ENCODE measurements around the gene GPRC5D. TPM values are rescaled to one million over a fixed set of nuclear protein-coding genes. Genes with fewer than 3 reads are reported as not detected.

The GPRC5D gene
- total RNA-seq, 2 experiments from 2014 or later: not detected

GRCh38 chr12:12973019-12973418, 21.0 kb upstream of the GPRC5D start:
- Mint-ChIP-seq H3K4me1 (peaks cover 5% of the 10 kb centered on the region), H3K36me3 (peaks cover 43% of the 10 kb centered on the region), H3K27ac (no peak overlapping the region), H3K4me3 (no peak overlapping the region), H3K27me3 (no peaks in the 10 kb centered on the region), H3K9me3 (peaks cover 8% of the 10 kb centered on the region)
- DNase-seq (no peak), ATAC-seq (ENCODE audit: low read depth) (no peak)
- POLR2A ChIA-PET: no interaction called here

DNA sequence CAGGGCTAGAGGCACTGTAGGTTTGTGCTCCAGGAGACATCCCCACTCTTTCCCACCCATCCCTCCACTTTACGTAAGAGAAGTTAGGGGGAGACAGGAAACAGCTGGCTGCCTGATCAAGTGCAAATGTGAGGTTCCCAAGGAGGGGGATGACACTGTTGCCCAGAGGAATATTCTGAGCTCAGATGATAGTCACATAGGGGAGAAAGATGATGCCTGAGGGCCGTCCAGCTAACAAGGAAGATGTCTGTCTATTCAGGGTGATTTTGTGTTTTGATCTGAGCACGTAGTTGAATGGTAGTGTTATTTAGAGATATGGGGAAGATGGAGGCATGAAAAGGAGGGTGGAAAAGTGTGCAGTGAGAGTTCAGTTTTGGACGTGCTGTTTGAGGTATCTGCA, 13.9 kb upstream of the GPRC5D start:
- Mint-ChIP-seq H3K4me1 (peaks cover 13% of the 10 kb centered on the region), H3K9me3 (peaks cover 9% of the 10 kb centered on the region), H3K27me3 (no peaks in the 10 kb centered on the region), H3K36me3 (peaks cover 15% of the 10 kb centered on the region), H3K4me3 (no peak overlapping the region), H3K27ac (no peak overlapping the region)
- DNase-seq (no peak), ATAC-seq (ENCODE audit: low read depth) (no peak)
- POLR2A ChIA-PET: no interaction called here

DNA sequence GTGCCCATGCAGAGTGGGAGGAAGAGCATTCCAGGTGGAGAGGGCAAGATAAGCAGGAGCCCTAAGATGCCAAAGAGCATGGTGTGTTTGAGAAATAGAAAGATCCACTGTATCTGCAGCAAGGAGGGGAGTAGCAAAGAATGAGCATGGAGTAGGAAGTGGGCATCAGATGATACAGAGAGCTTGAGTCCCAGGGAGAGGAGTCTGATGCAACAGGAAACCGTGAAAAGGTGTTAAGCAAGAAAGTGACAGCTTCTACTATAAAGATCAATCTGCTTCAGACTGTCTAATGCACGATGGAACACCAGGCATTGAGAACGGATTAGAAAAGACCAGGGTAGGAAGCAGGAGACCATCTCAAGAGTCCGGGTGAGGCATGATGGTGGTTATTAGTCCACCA, 12.3 kb upstream of the GPRC5D start:
- DNase-seq: no peak
- peak; percentile 77 for ATAC-seq (ENCODE audit: low read depth)
- Mint-ChIP-seq H3K27ac (peak overlapping the region; percentile 80), H3K27me3 (no peaks in the 10 kb centered on the region), H3K4me3 (peak overlapping the region; percentile 17), H3K36me3 (peaks cover 13% of the 10 kb centered on the region), H3K9me3 (peaks cover 9% of the 10 kb centered on the region), H3K4me1 (peaks cover 13% of the 10 kb centered on the region)
- POLR2A ChIA-PET: no interaction called here

DNA sequence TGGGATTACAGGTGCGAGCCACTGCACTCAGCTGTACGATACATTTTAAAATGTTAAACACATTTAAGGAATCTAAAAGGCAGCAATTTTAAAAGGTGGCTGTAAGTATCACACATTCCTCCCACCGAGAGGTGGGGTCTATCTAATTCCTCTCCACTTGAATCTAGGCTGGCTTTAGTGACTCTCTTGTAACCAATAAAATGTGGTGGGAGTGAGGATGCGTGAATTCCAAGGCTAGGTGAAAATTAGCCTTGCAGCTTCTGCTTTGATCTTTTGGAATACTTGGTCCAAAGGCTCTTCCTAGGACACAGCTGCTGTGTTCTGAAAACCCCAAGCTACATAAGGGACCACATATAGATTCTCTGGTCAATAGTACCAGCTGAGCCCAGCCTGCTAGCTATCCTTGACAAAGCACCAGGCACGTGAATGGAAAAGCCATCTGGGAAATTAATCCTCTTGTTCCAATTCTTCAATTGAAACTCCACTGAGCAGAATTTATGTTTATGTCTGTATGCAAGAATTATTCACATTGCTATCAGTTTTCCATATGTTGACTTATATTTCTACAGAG, 8.8 kb upstream of the GPRC5D start:
- peaks cover 4% of the 10 kb centered on the region for H3K27me3 Mint-ChIP-seq
- ATAC-seq (ENCODE audit: low read depth) (no peak), DNase-seq (no peak)
- H3K27ac Mint-ChIP-seq: no peak overlapping the region
- H3K4me1 Mint-ChIP-seq: peaks cover 13% of the 10 kb centered on the region
- POLR2A ChIA-PET: no interaction called here
- H3K9me3 Mint-ChIP-seq: peaks cover 9% of the 10 kb centered on the region
- no peak overlapping the region for H3K4me3 Mint-ChIP-seq
- peaks cover 10% of the 10 kb centered on the region for H3K36me3 Mint-ChIP-seq

- H3K36me3 Mint-ChIP-seq: peaks cover 5% of the 10 kb centered on the region
- DNase-seq: no peak
- H3K9me3 Mint-ChIP-seq: peaks cover 3% of the 10 kb centered on the region
- H3K4me1 Mint-ChIP-seq: peaks cover 6% of the 10 kb centered on the region
- peaks cover 4% of the 10 kb centered on the region for H3K27me3 Mint-ChIP-seq
- H3K27ac Mint-ChIP-seq: no peak overlapping the region
- ATAC-seq (ENCODE audit: low read depth): no peak
- POLR2A ChIA-PET: no interaction called here
- no peak overlapping the region for H3K4me3 Mint-ChIP-seq
These were observed 6.9 kb upstream of the GPRC5D start for GRCh38 chr12:12958886-12959285.

- POLR2A ChIA-PET: no interaction called here
- ATAC-seq (ENCODE audit: low read depth) (no peak), DNase-seq (no peak)
- Mint-ChIP-seq H3K27me3 (peaks cover 4% of the 10 kb centered on the region), H3K27ac (no peak overlapping the region), H3K36me3 (no peaks in the 10 kb centered on the region), H3K4me3 (no peak overlapping the region), H3K4me1 (no peaks in the 10 kb centered on the region), H3K9me3 (no peaks in the 10 kb centered on the region)
These were observed 3.1 kb upstream of the GPRC5D start for GRCh38 chr12:12954878-12955625.

DNA sequence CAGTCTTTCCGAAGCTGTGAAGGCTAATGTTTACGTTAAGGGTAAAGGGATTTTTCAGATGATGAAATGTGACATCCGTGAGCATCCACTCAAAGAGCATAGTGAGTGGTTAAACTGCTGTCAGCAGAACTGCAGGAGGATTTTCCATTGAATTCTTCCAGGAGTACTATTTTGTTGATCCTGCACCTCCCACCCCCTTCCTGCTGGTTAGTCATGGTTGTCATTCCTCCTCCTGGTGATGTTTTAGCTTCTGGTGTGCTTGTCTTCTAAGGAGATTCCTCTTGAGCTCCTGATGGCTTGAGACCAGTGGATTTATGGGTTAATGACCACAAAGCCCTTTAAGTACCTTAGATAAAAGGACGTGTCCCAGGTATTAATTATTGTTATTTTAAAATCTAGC, 2.4 kb upstream of the GPRC5D start:
- H3K4me3 Mint-ChIP-seq: no peak overlapping the region

DNA sequence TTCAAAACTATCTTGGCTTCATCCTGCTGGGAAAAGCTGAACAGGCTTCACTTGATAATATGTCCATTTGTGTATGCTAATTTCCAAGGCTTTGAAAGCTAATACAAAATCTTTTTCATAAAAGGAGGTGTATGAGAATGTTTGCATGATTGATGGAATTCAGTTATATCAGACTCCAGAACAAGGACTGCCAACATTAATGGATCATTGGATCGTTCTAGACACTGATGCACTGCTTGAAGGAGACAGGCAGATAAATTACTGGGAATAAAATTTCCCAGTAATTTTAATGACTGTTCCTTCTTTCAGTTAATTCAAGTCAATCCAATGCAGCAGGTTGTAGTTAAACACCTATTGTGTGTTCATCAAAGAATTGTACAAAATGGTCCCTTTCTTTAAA, 466 bp downstream of the GPRC5D start:
- POLR2A ChIA-PET: no interaction called here
- ATAC-seq (ENCODE audit: low read depth): no peak

More for the DNA sequence above, 2.4 kb upstream of the GPRC5D start:
- Mint-ChIP-seq H3K4me1 (no peaks in the 10 kb centered on the region), H3K27me3 (peaks cover 4% of the 10 kb centered on the region), H3K9me3 (no peaks in the 10 kb centered on the region), H3K36me3 (no peaks in the 10 kb centered on the region), H3K27ac (no peak overlapping the region)
- POLR2A ChIA-PET: no interaction called here
- DNase-seq (no peak), ATAC-seq (ENCODE audit: low read depth) (no peak)

DNA sequence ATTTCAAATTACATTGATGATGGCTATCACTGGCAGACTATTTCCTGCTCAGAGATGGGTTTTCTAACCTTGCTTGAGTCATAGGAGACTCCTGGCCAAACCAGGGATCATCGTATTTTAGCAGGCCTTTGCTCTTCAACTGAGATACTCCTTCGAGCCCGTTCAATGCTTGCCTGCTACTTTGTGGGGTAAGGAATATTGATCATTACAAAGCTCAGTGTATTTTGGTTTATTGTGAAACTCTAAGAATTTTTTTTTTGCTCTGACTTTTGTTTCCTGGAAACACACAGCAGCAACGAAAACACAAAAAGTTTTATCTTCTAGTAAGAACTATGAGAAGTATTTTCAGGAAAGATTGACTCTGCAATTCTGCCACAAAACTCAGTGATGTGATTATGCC, 4.1 kb downstream of the GPRC5D start:
- POLR2A ChIA-PET: no interaction called here
- Mint-ChIP-seq H3K27me3 (peaks cover 11% of the 10 kb centered on the region), H3K27ac (no peak overlapping the region), H3K36me3 (no peaks in the 10 kb centered on the region), H3K4me3 (no peak overlapping the region), H3K4me1 (no peaks in the 10 kb centered on the region), H3K9me3 (no peaks in the 10 kb centered on the region)
- ATAC-seq (ENCODE audit: low read depth): no peak
- DNase-seq: no peak

More for the DNA sequence above, 466 bp downstream of the GPRC5D start:
- H3K36me3 Mint-ChIP-seq: no peaks in the 10 kb centered on the region
- H3K4me1 Mint-ChIP-seq: no peaks in the 10 kb centered on the region
- no peak overlapping the region for H3K27ac Mint-ChIP-seq
- H3K27me3 Mint-ChIP-seq: peaks cover 4% of the 10 kb centered on the region
- H3K9me3 Mint-ChIP-seq: no peaks in the 10 kb centered on the region
- no peak overlapping the region for H3K4me3 Mint-ChIP-seq
- DNase-seq: no peak

GRCh38 chr12:12946686-12947355, 5.1 kb downstream of the GPRC5D start:
- H3K27me3 Mint-ChIP-seq: peaks cover 16% of the 10 kb centered on the region
- no peaks in the 10 kb centered on the region for H3K9me3 Mint-ChIP-seq
- DNase-seq (no peak), ATAC-seq (ENCODE audit: low read depth) (no peak)
- POLR2A ChIA-PET: no interaction called here
- no peaks in the 10 kb centered on the region for H3K36me3 Mint-ChIP-seq
- H3K4me3 Mint-ChIP-seq: no peak overlapping the region
- H3K4me1 Mint-ChIP-seq: no peaks in the 10 kb centered on the region
- no peak overlapping the region for H3K27ac Mint-ChIP-seq

GRCh38 chr12:12945591-12945990, 6.4 kb downstream of the GPRC5D start:
- Mint-ChIP-seq H3K4me3 (no peak overlapping the region), H3K4me1 (no peaks in the 10 kb centered on the region), H3K27ac (no peak overlapping the region), H3K9me3 (no peaks in the 10 kb centered on the region), H3K36me3 (no peaks in the 10 kb centered on the region), H3K27me3 (peaks cover 16% of the 10 kb centered on the region)
- DNase-seq (no peak), ATAC-seq (ENCODE audit: low read depth) (no peak)
- POLR2A ChIA-PET: no interaction called here

DNA sequence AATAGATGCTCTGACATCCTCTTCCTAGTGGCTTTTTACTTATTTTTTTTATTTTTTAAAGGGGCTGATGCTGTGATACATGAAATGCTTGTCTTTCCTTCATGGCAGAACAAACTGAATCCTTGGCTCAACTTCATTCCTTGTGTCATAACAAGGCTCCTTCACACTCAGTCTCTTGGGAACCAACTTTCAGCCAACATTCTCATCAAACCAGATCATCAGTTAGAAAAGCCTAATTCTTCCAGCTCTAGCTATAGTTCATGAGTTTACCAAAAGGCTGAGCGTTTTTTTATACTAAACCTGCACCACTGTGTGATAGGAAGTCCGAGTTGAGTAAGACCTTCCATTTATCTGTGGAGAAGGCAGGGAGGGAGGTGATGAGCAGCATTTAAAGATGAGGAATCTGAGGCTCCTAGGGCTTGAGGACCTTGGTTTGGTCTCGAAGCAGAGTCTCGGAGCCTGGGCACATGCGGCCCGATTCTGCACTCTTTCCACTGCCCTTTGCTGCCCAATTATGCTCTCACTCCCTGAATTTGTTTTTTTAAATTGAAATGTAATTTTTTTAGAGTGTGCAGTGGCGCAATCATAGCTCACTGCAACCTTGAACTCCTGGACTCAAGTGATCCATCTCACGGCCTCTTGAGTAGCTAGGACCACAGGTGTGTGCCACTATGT, 8.2 kb downstream of the GPRC5D start:
- H3K27me3 Mint-ChIP-seq: peaks cover 16% of the 10 kb centered on the region
- H3K36me3 Mint-ChIP-seq: no peaks in the 10 kb centered on the region
- DNase-seq: no peak
- no peak overlapping the region for H3K27ac Mint-ChIP-seq
- no peaks in the 10 kb centered on the region for H3K4me1 Mint-ChIP-seq
- H3K4me3 Mint-ChIP-seq: no peak overlapping the region
- no peaks in the 10 kb centered on the region for H3K9me3 Mint-ChIP-seq
- ATAC-seq (ENCODE audit: low read depth): no peak
- POLR2A ChIA-PET: no interaction called here

GRCh38 chr12:12941450-12942350, 10.3 kb downstream of the GPRC5D start:
- Mint-ChIP-seq H3K9me3 (no peaks in the 10 kb centered on the region), H3K4me1 (no peaks in the 10 kb centered on the region), H3K27ac (no peak overlapping the region), H3K36me3 (no peaks in the 10 kb centered on the region), H3K4me3 (no peak overlapping the region), H3K27me3 (peaks cover 16% of the 10 kb centered on the region)
- POLR2A ChIA-PET: no interaction called here
- DNase-seq (no peak), ATAC-seq (ENCODE audit: low read depth) (no peak)
